ENCODE results near the gene SLC6A2. TPM values are rescaled to one million over a fixed set of nuclear protein-coding genes. Genes with fewer than 3 reads are reported as not detected.

Gene SLC6A2
- total and polyA plus RNA-seq, 2 of the 13 experiments (the other 11 are each of a cell fraction or from before 2014, with no cell fraction given) = 0.62 to 0.66 TPM

DNA sequence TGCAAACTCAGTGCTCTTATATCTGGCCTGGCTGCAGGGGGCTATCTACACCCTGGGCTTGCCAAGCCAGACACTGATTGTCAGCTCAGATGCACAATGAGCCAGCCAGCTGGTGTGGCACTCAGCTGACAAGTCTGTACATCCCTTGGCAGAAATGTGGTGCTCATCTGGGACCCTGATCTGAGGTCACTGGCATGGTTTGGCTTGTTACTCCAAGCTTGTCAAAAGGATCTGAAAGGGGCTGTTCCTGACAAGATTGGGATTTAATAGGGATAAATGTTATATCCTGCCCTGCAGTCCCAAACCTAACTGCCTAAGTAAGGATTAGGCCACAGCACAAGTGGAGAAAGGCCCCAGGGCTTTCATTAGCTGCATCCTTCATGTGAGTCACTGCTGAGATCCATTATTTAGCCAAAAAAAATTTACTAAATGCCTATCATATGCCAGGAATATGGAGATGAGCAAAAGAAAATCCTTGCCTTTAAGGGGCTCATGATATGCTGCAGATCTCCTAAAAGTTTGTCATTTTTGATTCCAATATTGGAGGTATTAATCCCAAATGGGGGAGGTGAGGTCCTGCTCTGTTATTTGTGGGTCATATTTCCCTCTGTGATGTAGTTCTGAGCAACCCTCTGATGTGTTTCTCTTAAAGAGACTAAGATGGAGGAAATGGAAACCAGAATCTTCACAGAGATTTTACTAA lies 6.3 kb downstream of the SLC6A2 start:
- Histone ChIP-seq H3K4me3 (replicated peaks in 1 of 3; ENCODE audit: insufficient read depth in 1 of 3, low read depth in 2 of 3, low read length in 3 of 3) (no peak overlapping the region), H3K9ac (ENCODE audit: insufficient read depth, low read depth, low read length) (no peak overlapping the region), H3K79me2 (ENCODE audit: insufficient read depth, low read length) (no peaks in the 10 kb centered on the region), H3K27ac (ENCODE audit: extremely low read length, insufficient read depth, low read length) (no peak overlapping the region), H4K20me1 (ENCODE audit: insufficient read depth, low read length) (no peaks in the 10 kb centered on the region), H3K9me3 (ENCODE audit: low read length) (peaks cover 10% of the 10 kb centered on the region; the same call in 1 of the 2 replicates), H2AFZ (ENCODE audit: low read length) (no peak overlapping the region), H3K36me3 (replicated peaks in 1 of 2; ENCODE audit: control insufficient read depth in 1 of 2, insufficient read depth in 2 of 2, low read length in 2 of 2) (no peaks in the 10 kb centered on the region), H3K27me3 (ENCODE audit: control insufficient read depth in 1 of 2, insufficient read depth in 2 of 2, low read length in 2 of 2) (peaks cover 0 to 5% of the 10 kb centered on the region in 2 experiments; a peak in 1 of 5 replicates), H3K4me2 (ENCODE audit: low read depth, low read length) (no peak overlapping the region), H3K4me1 (ENCODE audit: insufficient read depth, low read length) (peaks cover 55% of the 10 kb centered on the region)
- intact Hi-C loops (cut with micrococcal nuclease; ENCODE audit: unreplicated experiment) = no loop called here
- no peak for DNase-seq (ENCODE audit: low spot score)
- FAIRE-seq = no peak
- no peak for ATAC-seq
- in situ Hi-C loops (cut with HindIII; ENCODE audit: extremely low pct_ligation_motif_present, low pct_unique_long_range_greater_than_20kb) = no loop called here
- no TSS peak for BruUV-seq (replicated peaks)
- ChIA-PET CTCF (ENCODE audit: low intra/inter-chr PET ratio, low total read pairs) (no interaction called here), POLR2A (no interaction called here)
- no peak for TF ChIP-seq ZNF20 (CRISPR knock-in tag; IDR thresholded peaks at IDR 0.05)
- no peak for TF ChIP-seq HHEX (CRISPR knock-in tag; IDR thresholded peaks at IDR 0.05)
- no peak for TF ChIP-seq SMAD1 (CRISPR knock-in tag; IDR thresholded peaks at IDR 0.05; ENCODE audit: borderline replicate concordance, low read depth)
- TF ChIP-seq, protein P1, sequence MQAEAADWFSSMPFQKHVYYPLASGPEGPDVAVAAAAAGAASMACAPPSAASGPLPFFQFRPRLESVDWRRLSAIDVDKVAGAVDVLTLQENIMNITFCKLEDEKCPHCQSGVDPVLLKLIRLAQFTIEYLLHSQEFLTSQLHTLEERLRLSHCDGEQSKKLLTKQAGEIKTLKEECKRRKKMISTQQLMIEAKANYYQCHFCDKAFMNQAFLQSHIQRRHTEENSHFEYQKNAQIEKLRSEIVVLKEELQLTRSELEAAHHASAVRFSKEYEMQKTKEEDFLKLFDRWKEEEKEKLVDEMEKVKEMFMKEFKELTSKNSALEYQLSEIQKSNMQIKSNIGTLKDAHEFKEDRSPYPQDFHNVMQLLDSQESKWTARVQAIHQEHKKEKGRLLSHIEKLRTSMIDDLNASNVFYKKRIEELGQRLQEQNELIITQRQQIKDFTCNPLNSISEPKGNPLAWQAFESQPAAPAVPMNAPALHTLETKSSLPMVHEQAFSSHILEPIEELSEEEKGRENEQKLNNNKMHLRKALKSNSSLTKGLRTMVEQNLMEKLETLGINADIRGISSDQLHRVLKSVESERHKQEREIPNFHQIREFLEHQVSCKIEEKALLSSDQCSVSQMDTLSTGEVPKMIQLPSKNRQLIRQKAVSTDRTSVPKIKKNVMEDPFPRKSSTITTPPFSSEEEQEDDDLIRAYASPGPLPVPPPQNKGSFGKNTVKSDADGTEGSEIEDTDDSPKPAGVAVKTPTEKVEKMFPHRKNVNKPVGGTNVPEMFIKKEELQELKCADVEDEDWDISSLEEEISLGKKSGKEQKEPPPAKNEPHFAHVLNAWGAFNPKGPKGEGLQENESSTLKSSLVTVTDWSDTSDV (CRISPR knock-in tag; IDR thresholded peaks at IDR 0.05) = no peak
- TF ChIP-seq ZNF878 (CRISPR knock-in tag; IDR thresholded peaks at IDR 0.05) = no peak
- TF ChIP-seq CEBPB (IDR thresholded peaks at IDR 0.05; ENCODE audit: borderline replicate concordance, low read depth, low read length) = no peak
- TF ChIP-seq ZBTB37 (CRISPR knock-in tag; IDR thresholded peaks at IDR 0.05) = no peak
- no peak for TF ChIP-seq ZNF709 (CRISPR knock-in tag; IDR thresholded peaks at IDR 0.05)
- no peak for TF ChIP-seq ZNF10 (CRISPR knock-in tag; IDR thresholded peaks at IDR 0.05; ENCODE audit: borderline replicate concordance, low read depth)
- TF ChIP-seq ZNF776 (CRISPR knock-in tag; IDR thresholded peaks at IDR 0.05) = no peak
- no peak for TF ChIP-seq DR1 (CRISPR knock-in tag; IDR thresholded peaks at IDR 0.05)
- no peak for TF ChIP-seq HNRNPK (IDR thresholded peaks at IDR 0.05; ENCODE audit: low read depth, low read length, poor library complexity, severe bottlenecking)
